OCI-LY3 (cell line): ENCODE results near the gene TOR4A.

Experiments used
- EZH2phosphoT487 ChIP-seq: fragments of 200-600 bp; shearing (Covaris generic); IDR thresholded peaks from 2 replicates; pipeline ENCODE4 v1.6.1; 2018; ENCODE audit warnings: antibody characterized with exemption, mixed run types, low read depth
- TF ChIP-seq, protein P1 (sequence below): fragments of 200-600, 300-600 bp; sonication (generic); IDR thresholded peaks from 2 replicates; pipeline ENCODE4 v1.5.1; 2014; ENCODE audit warnings: antibody characterized with exemption, low read length, low read depth

- TF ChIP-seq, protein P1, sequence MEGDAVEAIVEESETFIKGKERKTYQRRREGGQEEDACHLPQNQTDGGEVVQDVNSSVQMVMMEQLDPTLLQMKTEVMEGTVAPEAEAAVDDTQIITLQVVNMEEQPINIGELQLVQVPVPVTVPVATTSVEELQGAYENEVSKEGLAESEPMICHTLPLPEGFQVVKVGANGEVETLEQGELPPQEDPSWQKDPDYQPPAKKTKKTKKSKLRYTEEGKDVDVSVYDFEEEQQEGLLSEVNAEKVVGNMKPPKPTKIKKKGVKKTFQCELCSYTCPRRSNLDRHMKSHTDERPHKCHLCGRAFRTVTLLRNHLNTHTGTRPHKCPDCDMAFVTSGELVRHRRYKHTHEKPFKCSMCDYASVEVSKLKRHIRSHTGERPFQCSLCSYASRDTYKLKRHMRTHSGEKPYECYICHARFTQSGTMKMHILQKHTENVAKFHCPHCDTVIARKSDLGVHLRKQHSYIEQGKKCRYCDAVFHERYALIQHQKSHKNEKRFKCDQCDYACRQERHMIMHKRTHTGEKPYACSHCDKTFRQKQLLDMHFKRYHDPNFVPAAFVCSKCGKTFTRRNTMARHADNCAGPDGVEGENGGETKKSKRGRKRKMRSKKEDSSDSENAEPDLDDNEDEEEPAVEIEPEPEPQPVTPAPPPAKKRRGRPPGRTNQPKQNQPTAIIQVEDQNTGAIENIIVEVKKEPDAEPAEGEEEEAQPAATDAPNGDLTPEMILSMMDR = no peak
- no peak for TF ChIP-seq EZH2phosphoT487
Observed at GRCh38 chr9:137229903-137230704, 47.4 kb upstream of the TOR4A start.
